ENCODE measurements around the gene GPT2.
A peak's percentile ranks its signal among the peaks of the same experiment; 100 is the strongest.

The GPT2 gene

GRCh38 chr16:46904471-46904870 lies 20.3 kb downstream of the GPT2 start:
- no peak overlapping the region for H3K4me3 ChIP-seq (ENCODE audit: low read depth, low read length)
- no peak for DNase-seq (ENCODE audit: low read depth)
- TF ChIP-seq POLR2A (IDR thresholded peaks at IDR 0.05; ENCODE audit: extremely low read depth, insufficient read length) (no peak), CTCF (IDR thresholded peaks at IDR 0.05; ENCODE audit: low read depth, low read length) (no peak), MAX (IDR thresholded peaks at IDR 0.05; ENCODE audit: low read depth, low read length) (no peak), MYC (IDR thresholded peaks at IDR 0.05; ENCODE audit: low read depth, low read length) (no peak)

GRCh38 chr16:46906360-46907060 lies 22.3 kb downstream of the GPT2 start:
- no peak for DNase-seq (ENCODE audit: low read depth)
- TF ChIP-seq MYC (IDR thresholded peaks at IDR 0.05; ENCODE audit: low read depth, low read length): no peak
- H3K4me3 ChIP-seq (ENCODE audit: low read depth, low read length): no peak overlapping the region

- TF ChIP-seq MYC (IDR thresholded peaks at IDR 0.05; ENCODE audit: low read depth, low read length) (no peak), CTCF (IDR thresholded peaks at IDR 0.05; ENCODE audit: low read depth, low read length) (no peak), POLR2A (IDR thresholded peaks at IDR 0.05; ENCODE audit: extremely low read depth, insufficient read length) (no peak), MAX (IDR thresholded peaks at IDR 0.05; ENCODE audit: low read depth, low read length) (no peak)
- H3K4me3 ChIP-seq (ENCODE audit: low read depth, low read length): no peak overlapping the region
- no peak for DNase-seq (ENCODE audit: low read depth)
These were observed 23.1 kb downstream of the GPT2 start for GRCh38 chr16:46907061-46907774.

- TF ChIP-seq MAX (IDR thresholded peaks at IDR 0.05; ENCODE audit: low read depth, low read length) (no peak), CTCF (IDR thresholded peaks at IDR 0.05; ENCODE audit: low read depth, low read length) (peak; percentile 62), POLR2A (IDR thresholded peaks at IDR 0.05; ENCODE audit: extremely low read depth, insufficient read length) (no peak)
- no peak overlapping the region for H3K4me3 ChIP-seq (ENCODE audit: low read depth, low read length)
- peak; percentile 81 for DNase-seq (ENCODE audit: low read depth)
These were observed 24.6 kb downstream of the GPT2 start for GRCh38 chr16:46908540-46909372.

- H3K4me3 ChIP-seq (ENCODE audit: low read depth, low read length): no peak overlapping the region
- TF ChIP-seq POLR2A (IDR thresholded peaks at IDR 0.05; ENCODE audit: extremely low read depth, insufficient read length) (no peak), MYC (IDR thresholded peaks at IDR 0.05; ENCODE audit: low read depth, low read length) (no peak), MAX (IDR thresholded peaks at IDR 0.05; ENCODE audit: low read depth, low read length) (no peak), CTCF (IDR thresholded peaks at IDR 0.05; ENCODE audit: low read depth, low read length) (no peak)
- no peak for DNase-seq (ENCODE audit: low read depth)
These were observed 26.9 kb downstream of the GPT2 start for GRCh38 chr16:46911038-46911437.

GRCh38 chr16:46911650-46912049 lies 27.5 kb downstream of the GPT2 start:
- no peak for DNase-seq (ENCODE audit: low read depth)
- TF ChIP-seq MAX (IDR thresholded peaks at IDR 0.05; ENCODE audit: low read depth, low read length): no peak
- no peak for TF ChIP-seq POLR2A (IDR thresholded peaks at IDR 0.05; ENCODE audit: extremely low read depth, insufficient read length)
- no peak for TF ChIP-seq MYC (IDR thresholded peaks at IDR 0.05; ENCODE audit: low read depth, low read length)
- no peak for TF ChIP-seq CTCF (IDR thresholded peaks at IDR 0.05; ENCODE audit: low read depth, low read length)
- no peak overlapping the region for H3K4me3 ChIP-seq (ENCODE audit: low read depth, low read length)
